Measurements from ENCODE around the gene PHF21A.

The PHF21A gene

DNA sequence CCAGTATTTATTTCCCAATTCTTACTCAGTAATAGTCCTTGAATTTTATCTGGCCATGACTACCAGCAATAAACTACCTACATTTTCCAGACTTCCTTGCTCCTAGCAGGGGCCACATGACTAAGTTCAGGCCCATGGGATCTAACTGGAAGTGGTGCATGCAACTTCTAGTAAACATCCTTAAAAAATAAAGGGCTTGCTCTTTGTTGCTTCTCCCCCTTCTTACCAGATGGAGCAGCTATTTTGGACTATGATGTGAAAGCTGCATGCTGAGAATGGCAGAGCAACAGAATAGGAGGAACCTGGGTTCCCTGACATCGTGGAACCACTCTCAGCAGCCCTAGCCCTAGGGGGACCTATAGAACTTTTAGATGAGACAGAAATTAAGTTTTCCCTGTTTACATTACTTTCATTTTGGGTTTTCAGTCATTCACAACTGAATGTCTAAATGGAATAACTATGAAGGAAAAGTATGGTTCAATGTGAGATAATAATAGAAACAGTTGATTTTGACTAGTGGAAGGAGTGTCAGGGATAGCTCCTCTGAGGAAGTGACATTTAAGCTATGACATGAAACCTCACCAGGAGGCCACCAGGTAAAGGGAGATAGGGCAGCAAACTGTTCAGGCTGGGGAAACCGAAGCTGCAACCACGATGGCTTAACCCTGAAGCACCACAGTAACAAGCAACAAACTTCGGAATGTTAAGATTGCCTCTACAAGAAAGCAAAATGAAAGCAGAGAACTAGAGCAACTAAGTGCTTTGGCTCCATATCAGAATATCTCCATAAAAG is 48.9 kb downstream of the PHF21A start:
- H3K27ac Mint-ChIP-seq, result no peak overlapping the region
- H3K4me3 Mint-ChIP-seq, result no peak overlapping the region
- H3K27me3 Mint-ChIP-seq, result no peaks in the 10 kb centered on the region
- H3K9me3 Mint-ChIP-seq, result no peaks in the 10 kb centered on the region
- no peaks in the 10 kb centered on the region for H3K4me1 Mint-ChIP-seq (ENCODE audit: low read depth)
- H3K36me3 Mint-ChIP-seq (ENCODE audit: low read depth), result peaks cover 34% of the 10 kb centered on the region

DNA sequence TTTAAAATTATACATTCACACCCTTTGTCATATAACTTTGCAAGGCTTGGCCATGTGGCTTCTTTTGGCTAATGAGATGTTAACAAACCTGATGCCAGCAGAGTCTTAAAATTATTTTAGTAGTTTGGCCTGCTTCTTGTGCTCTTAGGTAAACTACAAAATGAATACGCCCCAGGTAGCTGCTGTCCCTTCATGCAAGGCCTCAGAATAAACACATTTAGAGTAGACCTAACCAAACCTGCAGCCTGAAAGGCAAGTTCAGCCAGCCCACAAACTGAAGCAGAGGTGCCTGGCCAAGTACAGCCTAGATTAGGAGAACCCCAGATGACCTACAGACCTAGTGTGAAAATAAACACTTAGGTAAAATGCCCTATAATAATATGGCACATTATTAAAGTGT is 50.2 kb downstream of the PHF21A start:
- H3K4me1 Mint-ChIP-seq (ENCODE audit: low read depth), result no peaks in the 10 kb centered on the region
- H3K27ac Mint-ChIP-seq, result no peak overlapping the region
- peaks cover 33% of the 10 kb centered on the region for H3K36me3 Mint-ChIP-seq (ENCODE audit: low read depth)
- H3K9me3 Mint-ChIP-seq, result no peaks in the 10 kb centered on the region
- H3K4me3 Mint-ChIP-seq, result no peak overlapping the region
- H3K27me3 Mint-ChIP-seq, result no peaks in the 10 kb centered on the region

DNA sequence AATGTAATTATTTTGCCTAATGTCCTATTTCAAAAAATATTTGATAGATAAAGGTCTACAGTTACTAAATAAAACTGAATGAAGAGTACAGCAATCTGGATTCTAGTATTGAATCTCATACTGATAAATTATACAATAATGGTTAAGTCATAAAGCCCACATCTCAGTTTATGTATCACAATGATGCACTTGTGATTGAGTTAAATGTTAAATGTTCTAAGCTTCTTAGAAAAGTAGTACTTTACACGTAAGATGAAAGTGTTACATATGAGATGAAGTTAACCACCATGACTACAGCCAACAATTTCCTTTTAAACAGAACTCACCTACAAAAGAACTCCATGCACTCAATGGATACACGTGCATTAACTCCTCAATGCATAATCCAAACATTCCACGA is 51.7 kb downstream of the PHF21A start:
- H3K4me1 Mint-ChIP-seq (ENCODE audit: low read depth), result no peaks in the 10 kb centered on the region
- H3K36me3 Mint-ChIP-seq (ENCODE audit: low read depth), result peaks cover 36% of the 10 kb centered on the region
- no peaks in the 10 kb centered on the region for H3K9me3 Mint-ChIP-seq
- no peaks in the 10 kb centered on the region for H3K27me3 Mint-ChIP-seq
- H3K27ac Mint-ChIP-seq, result no peak overlapping the region
- no peak overlapping the region for H3K4me3 Mint-ChIP-seq

DNA sequence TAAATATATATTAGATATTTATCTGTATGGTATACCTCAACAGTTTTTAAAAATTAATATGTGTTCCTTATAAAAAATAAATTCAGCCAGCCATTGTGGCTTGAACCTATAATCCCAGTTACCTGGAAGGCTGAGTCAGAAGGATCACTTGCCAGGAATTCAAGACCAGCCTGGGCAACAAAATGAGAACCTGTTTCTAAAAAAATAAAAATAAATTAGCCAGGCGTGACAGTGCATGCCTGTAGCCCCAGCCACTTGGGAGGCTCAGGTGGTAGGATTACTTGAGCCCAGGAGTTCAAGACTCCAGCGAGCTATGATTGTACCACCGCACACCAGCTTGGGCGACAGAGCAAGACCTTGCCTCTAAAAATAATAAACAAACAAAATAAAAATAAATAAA is 54.9 kb downstream of the PHF21A start:
- Mint-ChIP-seq H3K27me3 (no peaks in the 10 kb centered on the region), H3K4me1 (ENCODE audit: low read depth) (no peaks in the 10 kb centered on the region), H3K27ac (no peak overlapping the region), H3K9me3 (no peaks in the 10 kb centered on the region), H3K4me3 (no peak overlapping the region), H3K36me3 (ENCODE audit: low read depth) (peaks cover 39% of the 10 kb centered on the region)

DNA sequence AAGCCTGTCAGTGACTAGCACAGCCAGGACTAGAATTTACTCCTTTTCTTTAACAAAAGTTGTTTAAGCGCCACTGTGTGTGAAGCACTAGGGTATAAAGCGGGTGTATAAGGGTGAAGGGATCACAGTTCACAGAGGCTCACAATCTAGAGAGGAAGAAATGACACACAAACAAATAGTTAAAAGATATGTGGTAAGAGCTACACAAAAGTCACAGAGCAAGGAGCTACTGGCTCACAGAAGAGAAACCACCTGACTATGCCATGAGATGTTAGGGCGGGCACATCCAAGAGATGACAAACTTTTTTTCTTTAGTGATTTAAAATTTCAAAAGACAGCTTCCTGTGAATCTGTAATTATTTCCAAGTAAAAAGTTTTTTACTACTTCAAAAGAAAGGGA is 55.6 kb downstream of the PHF21A start:
- H3K4me3 Mint-ChIP-seq, result no peak overlapping the region
- H3K4me1 Mint-ChIP-seq (ENCODE audit: low read depth), result no peaks in the 10 kb centered on the region

DNA sequence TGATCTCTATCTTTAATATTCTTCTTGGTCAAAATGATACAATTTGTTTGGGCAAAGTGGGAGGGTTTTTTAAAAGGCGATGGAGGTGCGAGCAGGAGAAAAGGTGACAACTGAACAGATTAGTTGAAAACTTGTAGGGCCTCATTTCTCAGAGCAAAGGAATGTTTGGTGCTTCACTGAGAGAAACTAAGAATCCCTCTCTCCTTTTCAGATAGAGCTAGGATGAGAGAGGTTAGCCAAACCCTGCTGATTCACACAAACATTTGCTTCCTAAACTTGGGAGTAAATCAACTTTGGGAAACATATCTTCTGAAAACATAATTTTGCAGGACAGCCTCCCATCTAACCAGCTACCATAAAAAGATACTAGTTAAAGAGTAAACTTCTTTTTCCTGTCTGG is 57.0 kb downstream of the PHF21A start:
- H3K36me3 Mint-ChIP-seq (ENCODE audit: low read depth), result peaks cover 42% of the 10 kb centered on the region

More for the DNA sequence above, 55.6 kb downstream of the PHF21A start:
- Mint-ChIP-seq H3K36me3 (ENCODE audit: low read depth) (peaks cover 43% of the 10 kb centered on the region), H3K9me3 (no peaks in the 10 kb centered on the region), H3K27me3 (no peaks in the 10 kb centered on the region), H3K27ac (no peak overlapping the region)

DNA sequence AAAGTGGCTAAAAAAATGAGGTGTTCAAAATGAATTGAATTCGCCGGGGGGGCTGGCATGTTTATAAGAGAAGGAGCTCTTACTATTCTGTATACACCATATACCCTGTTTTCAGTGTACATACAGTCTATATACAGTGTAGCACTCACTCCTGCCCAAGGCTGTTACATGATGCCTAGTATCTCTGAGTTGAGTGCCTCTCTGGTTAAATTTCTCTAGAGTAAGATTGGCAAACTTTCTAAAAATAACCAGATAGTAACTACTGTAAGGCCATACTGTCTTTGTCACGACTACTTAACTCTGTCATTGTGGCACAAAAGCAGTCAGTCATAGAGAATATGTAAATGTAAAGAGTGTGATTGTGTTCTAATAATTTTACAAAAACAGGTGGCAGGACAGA is 58.1 kb downstream of the PHF21A start:
- H3K27ac Mint-ChIP-seq, result no peak overlapping the region
- no peaks in the 10 kb centered on the region for H3K27me3 Mint-ChIP-seq
- H3K4me1 Mint-ChIP-seq (ENCODE audit: low read depth), result peaks cover 1% of the 10 kb centered on the region
- H3K4me3 Mint-ChIP-seq, result no peak overlapping the region
- H3K9me3 Mint-ChIP-seq, result no peaks in the 10 kb centered on the region
- H3K36me3 Mint-ChIP-seq (ENCODE audit: low read depth), result peaks cover 35% of the 10 kb centered on the region

More for the DNA sequence above, 57.0 kb downstream of the PHF21A start:
- H3K4me3 Mint-ChIP-seq, result no peak overlapping the region
- no peaks in the 10 kb centered on the region for H3K27me3 Mint-ChIP-seq
- no peaks in the 10 kb centered on the region for H3K9me3 Mint-ChIP-seq
- no peaks in the 10 kb centered on the region for H3K4me1 Mint-ChIP-seq (ENCODE audit: low read depth)
- no peak overlapping the region for H3K27ac Mint-ChIP-seq

DNA sequence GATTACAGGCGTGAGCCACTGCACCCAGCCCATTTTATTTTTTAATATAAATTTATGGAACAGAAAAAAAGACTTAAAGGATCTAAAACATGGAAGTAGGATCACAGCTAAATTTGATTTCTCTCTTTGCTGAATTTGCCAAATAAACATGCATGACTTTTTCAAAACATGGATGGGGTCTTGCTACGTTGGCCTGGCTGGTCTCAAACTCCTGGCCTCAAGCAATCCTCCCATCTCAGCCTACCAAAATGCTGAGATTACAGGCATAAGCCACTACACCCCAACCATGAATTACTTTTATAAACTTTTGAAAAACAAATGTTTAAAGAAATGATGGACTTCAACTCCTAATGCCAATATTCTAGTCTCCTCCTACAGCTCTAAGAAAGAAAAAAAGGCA is 61.2 kb downstream of the PHF21A start:
- H3K9me3 Mint-ChIP-seq, result no peaks in the 10 kb centered on the region
- H3K27ac Mint-ChIP-seq, result no peak overlapping the region
- H3K27me3 Mint-ChIP-seq, result no peaks in the 10 kb centered on the region
- no peak overlapping the region for H3K4me3 Mint-ChIP-seq
- H3K36me3 Mint-ChIP-seq (ENCODE audit: low read depth), result peaks cover 22% of the 10 kb centered on the region
- H3K4me1 Mint-ChIP-seq (ENCODE audit: low read depth), result peaks cover 21% of the 10 kb centered on the region

DNA sequence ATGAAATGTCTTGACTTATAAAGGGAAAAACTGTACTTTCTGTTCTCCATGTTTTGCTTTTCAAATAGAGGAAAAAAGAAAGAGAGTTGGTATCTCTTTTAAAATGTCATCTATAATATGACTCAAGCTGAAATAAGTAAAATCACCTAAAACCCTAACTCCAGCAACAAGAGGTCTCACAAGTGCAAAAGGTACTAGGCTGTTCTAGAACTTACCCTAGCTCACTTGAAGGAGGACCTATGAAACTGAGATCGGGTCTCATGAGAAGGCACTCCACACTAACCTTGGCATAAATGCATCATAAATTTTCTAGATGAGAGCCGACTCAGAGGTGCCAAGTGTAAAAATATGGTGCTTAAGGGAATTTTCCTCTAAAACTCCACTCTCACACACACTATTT is 63.8 kb downstream of the PHF21A start:
- H3K4me1 Mint-ChIP-seq (ENCODE audit: low read depth), result peaks cover 23% of the 10 kb centered on the region

DNA sequence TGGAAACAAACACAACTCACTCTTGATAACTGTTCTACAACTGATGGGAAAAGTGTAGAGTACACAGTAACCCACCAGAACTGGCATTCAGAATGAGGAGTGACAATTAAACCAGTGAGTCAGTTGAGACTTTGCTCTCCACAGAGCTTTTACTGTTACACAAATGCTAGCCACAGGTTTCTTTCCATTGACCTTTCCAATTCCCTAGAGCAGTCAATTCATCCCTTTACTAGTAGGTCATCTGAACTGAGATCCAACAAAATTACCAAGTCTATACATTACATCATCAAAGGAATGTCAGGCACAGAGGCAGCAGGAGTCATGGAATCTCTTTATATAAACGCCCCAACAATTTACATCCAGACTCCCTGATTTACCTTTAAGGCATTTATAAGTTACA is 65.9 kb downstream of the PHF21A start:
- Mint-ChIP-seq H3K4me3 (no peak overlapping the region), H3K4me1 (ENCODE audit: low read depth) (peaks cover 23% of the 10 kb centered on the region), H3K27me3 (no peaks in the 10 kb centered on the region), H3K9me3 (no peaks in the 10 kb centered on the region), H3K27ac (no peak overlapping the region), H3K36me3 (ENCODE audit: low read depth) (peaks cover 16% of the 10 kb centered on the region)

More for the DNA sequence above, 63.8 kb downstream of the PHF21A start:
- Mint-ChIP-seq H3K27me3 (no peaks in the 10 kb centered on the region), H3K4me3 (no peak overlapping the region), H3K27ac (peak overlapping the region; percentile 70), H3K36me3 (ENCODE audit: low read depth) (peaks cover 27% of the 10 kb centered on the region), H3K9me3 (no peaks in the 10 kb centered on the region)

DNA sequence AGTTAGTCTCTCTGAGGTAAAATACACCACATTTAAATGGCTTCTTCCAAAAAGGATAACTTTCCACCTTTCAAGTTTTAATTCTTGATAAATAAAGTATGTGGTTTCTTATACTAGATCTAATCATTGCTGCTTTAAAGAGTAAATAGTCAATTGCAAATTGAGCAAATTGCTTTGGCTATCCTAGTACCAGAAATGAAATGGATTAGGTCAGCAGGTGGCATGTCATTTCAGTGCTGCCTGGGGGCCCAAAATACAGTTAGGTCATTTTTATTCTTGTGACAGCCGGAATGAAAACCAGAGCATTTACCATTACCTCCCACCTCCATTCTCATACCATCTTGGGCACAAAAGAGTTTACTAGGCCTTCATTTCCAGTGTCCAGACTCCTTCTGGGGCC is 70.2 kb downstream of the PHF21A start:
- H3K4me3 Mint-ChIP-seq, result no peak overlapping the region
- H3K4me1 Mint-ChIP-seq (ENCODE audit: low read depth), result peaks cover 10% of the 10 kb centered on the region
- no peaks in the 10 kb centered on the region for H3K27me3 Mint-ChIP-seq
- no peaks in the 10 kb centered on the region for H3K9me3 Mint-ChIP-seq
- H3K27ac Mint-ChIP-seq, result no peak overlapping the region
- peaks cover 28% of the 10 kb centered on the region for H3K36me3 Mint-ChIP-seq (ENCODE audit: low read depth)

DNA sequence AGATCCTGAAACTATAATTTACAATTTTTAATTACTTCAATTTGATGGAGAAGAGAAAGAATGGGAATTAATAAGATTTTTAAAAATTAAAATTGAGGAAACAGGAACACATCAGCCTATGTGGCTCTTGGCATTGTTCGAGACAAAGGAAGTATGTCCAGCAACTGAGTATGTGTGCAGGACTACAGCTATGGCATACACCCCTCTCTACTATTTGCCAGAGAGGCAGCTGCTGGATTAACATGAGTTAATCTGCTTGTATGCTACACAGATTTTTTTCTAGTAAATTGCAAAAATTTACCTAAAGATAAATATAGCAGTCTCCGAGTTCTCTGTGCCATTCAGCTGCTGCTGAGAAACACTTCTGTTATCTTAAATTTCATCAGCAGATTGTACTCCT is 70.6 kb downstream of the PHF21A start:
- no peak overlapping the region for H3K27ac Mint-ChIP-seq
- peaks cover 9% of the 10 kb centered on the region for H3K4me1 Mint-ChIP-seq (ENCODE audit: low read depth)
- no peaks in the 10 kb centered on the region for H3K9me3 Mint-ChIP-seq
- no peaks in the 10 kb centered on the region for H3K27me3 Mint-ChIP-seq
- no peak overlapping the region for H3K4me3 Mint-ChIP-seq
- peaks cover 28% of the 10 kb centered on the region for H3K36me3 Mint-ChIP-seq (ENCODE audit: low read depth)

DNA sequence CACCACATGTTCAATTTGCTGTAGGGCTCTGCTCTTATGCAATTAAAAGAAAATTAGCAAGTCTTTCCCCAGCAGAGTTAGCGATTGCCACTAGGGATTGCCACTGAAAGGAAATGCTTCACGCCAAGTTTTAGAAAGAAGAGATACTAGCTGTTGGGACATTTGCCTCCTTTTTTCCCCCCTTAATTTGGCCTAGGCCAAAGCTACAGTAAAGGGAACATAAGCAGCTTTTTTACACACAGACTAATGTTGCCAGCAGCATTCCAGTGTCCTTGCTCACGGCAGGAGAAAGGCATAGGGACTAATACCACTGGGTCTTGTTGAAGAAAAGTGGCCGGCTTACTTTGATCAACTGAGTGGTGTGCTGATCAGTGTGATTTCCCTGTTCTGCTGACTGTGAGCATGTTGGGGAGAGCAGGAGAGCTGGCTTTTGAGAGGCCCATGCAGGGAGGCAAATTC is 71.2 kb downstream of the PHF21A start:
- Mint-ChIP-seq H3K4me3 (no peak overlapping the region), H3K27ac (no peak overlapping the region), H3K27me3 (no peaks in the 10 kb centered on the region), H3K36me3 (ENCODE audit: low read depth) (peaks cover 28% of the 10 kb centered on the region), H3K4me1 (ENCODE audit: low read depth) (peaks cover 2% of the 10 kb centered on the region), H3K9me3 (no peaks in the 10 kb centered on the region)

DNA sequence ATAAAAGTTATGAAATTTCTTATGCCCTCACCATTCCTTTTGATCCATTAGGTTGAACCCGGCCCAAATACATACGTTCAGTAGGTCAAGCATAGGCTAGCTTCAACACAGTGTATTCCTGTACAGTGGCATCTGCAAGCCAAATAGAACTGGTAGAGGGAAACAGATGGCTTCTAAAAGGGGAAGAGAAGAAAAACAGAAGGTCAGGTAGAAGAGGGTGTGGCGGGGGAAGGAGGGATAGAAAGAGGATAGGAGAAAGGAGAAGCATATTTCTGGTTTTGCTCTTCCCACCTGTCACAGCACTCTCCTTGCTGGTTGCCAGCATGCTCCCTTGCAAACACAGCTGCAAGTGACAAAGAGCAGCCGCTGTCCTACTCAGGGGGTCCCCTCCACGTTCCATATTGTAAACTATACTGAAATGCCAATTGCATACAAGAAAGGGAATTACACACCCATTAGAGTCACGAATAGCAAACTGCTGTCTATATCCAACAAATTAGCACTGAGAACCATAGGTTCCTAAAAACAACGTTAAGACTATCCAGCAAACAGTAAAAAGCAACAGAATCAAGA is 71.8 kb downstream of the PHF21A start:
- Mint-ChIP-seq H3K4me1 (ENCODE audit: low read depth) (no peaks in the 10 kb centered on the region), H3K27ac (no peak overlapping the region), H3K36me3 (ENCODE audit: low read depth) (peaks cover 27% of the 10 kb centered on the region), H3K27me3 (no peaks in the 10 kb centered on the region), H3K9me3 (no peaks in the 10 kb centered on the region), H3K4me3 (no peak overlapping the region)

DNA sequence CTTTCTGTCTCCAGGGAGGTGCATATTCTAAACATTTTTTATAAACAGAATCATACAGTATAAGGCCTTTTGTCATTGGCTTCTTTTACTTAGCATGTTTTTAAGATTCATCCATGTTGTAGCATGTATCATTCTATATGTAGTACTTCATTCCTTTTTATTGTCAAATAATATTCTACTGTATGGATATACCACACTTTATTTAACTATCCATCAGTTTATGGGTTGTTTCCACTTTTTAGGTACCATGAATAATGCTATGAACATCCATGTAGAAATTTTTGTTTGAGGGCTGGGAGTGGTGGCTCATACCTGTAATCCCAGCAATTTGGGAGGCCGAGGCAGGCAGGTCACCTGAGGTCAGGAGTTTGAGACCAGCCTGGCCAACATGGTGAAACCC is 73.1 kb downstream of the PHF21A start:
- no peak overlapping the region for H3K4me3 Mint-ChIP-seq

DNA sequence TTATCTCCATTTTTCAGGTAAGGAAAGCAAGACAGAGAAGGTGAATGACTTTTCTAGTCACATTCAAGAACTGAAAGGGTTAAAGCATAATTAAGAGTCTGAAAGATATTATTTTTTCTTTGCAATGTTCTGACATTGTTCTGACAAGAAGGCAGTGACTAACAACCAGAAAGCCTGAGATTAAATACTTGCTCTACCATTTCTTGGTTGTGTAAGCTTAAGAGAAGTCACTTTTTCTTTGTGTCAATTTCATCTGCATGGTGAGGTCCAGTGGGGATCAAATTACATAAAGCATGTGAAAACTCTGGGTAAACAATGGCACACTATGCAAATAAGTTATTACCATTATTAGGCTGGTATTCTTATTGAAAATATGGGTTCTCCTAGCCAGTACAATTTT is 73.7 kb downstream of the PHF21A start:
- Mint-ChIP-seq H3K9me3 (no peaks in the 10 kb centered on the region), H3K4me1 (ENCODE audit: low read depth) (no peaks in the 10 kb centered on the region), H3K27me3 (no peaks in the 10 kb centered on the region)

More for the DNA sequence above, 73.1 kb downstream of the PHF21A start:
- no peaks in the 10 kb centered on the region for H3K27me3 Mint-ChIP-seq
- H3K36me3 Mint-ChIP-seq (ENCODE audit: low read depth), result peaks cover 21% of the 10 kb centered on the region
- H3K9me3 Mint-ChIP-seq, result no peaks in the 10 kb centered on the region
- H3K27ac Mint-ChIP-seq, result no peak overlapping the region
- no peaks in the 10 kb centered on the region for H3K4me1 Mint-ChIP-seq (ENCODE audit: low read depth)

More for the DNA sequence above, 73.7 kb downstream of the PHF21A start:
- no peak overlapping the region for H3K4me3 Mint-ChIP-seq
- H3K36me3 Mint-ChIP-seq (ENCODE audit: low read depth), result peaks cover 21% of the 10 kb centered on the region
- no peak overlapping the region for H3K27ac Mint-ChIP-seq

Measured in stimulated activated naive CD8-positive, alpha-beta T cell treated with anti-CD3 and anti-CD28 coated beads, Interleukin-15, Interleukin-2, amounts not matched to agents 100 ng/mL and 50 ng/mL, for 24 hours (primary cell).